Brain microvascular endothelial cell (primary cell): ENCODE results near the gene PRKCH.

Experiments used
- DNase-seq: peaks from one replicate; pipeline ENCODE4 v3.0.0-alpha.2; 2020
- H3K27ac ChIP-seq: fragments of 250-450 bp; sonication (Bioruptor Pico); 2 replicates; pipeline ENCODE4 v1.5.1; 2020; ENCODE audit warnings: mild to moderate bottlenecking, moderate library complexity
- H3K27me3 ChIP-seq: fragments of 250-450 bp; sonication (Bioruptor Pico); replicated peaks from 2 replicates; pipeline ENCODE4 v1.5.1; 2020; ENCODE audit warnings: mild to moderate bottlenecking
- H3K36me3 ChIP-seq: fragments of 250-450 bp; sonication (Bioruptor Pico); replicated peaks from 2 replicates; pipeline ENCODE4 v1.5.1; 2020; ENCODE audit warnings: mild to moderate bottlenecking
- H3K4me3 ChIP-seq: 2 replicates; pipeline ENCODE4 v1.5.1; 2011; ENCODE audit warnings: low read depth, mild to moderate bottlenecking, control low read depth, low read length, moderate library complexity
- in situ Hi-C: cut with HindIII; loops from 2 replicates; pipeline ENCODE4 v1.10.0; 2017; ENCODE audit warnings: low sequenced_read_pairs, low pct_ligation_motif_present
- TF ChIP-seq, protein P1 (sequence below): IDR thresholded peaks from 2 replicates; pipeline ENCODE4 v1.5.1; 2011; ENCODE audit warnings: low read depth, mild to moderate bottlenecking, moderate library complexity, low read length, control low read depth, inconsistent platforms; ENCODE audit errors: missing control alignments

The PRKCH gene

GRCh38 chr14:61321385-61322010 is at the start of gene PRKCH:
PRKCH (plus strand) TSS chr14:61321579; CDS start chr14:61322102, 523 bp downstream.
- no peaks in the 10 kb centered on the region for H3K36me3 ChIP-seq
- no peaks in the 10 kb centered on the region for H3K27me3 ChIP-seq
- peak; percentile 33 for DNase-seq
- TF ChIP-seq, protein P1, sequence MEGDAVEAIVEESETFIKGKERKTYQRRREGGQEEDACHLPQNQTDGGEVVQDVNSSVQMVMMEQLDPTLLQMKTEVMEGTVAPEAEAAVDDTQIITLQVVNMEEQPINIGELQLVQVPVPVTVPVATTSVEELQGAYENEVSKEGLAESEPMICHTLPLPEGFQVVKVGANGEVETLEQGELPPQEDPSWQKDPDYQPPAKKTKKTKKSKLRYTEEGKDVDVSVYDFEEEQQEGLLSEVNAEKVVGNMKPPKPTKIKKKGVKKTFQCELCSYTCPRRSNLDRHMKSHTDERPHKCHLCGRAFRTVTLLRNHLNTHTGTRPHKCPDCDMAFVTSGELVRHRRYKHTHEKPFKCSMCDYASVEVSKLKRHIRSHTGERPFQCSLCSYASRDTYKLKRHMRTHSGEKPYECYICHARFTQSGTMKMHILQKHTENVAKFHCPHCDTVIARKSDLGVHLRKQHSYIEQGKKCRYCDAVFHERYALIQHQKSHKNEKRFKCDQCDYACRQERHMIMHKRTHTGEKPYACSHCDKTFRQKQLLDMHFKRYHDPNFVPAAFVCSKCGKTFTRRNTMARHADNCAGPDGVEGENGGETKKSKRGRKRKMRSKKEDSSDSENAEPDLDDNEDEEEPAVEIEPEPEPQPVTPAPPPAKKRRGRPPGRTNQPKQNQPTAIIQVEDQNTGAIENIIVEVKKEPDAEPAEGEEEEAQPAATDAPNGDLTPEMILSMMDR: peak; percentile 21
- no peak within 1 kb of the TSS for H3K27ac ChIP-seq
- in situ Hi-C loops: no loop called here
- peak within 1 kb of the TSS; percentile 56 for H3K4me3 ChIP-seq

DNA sequence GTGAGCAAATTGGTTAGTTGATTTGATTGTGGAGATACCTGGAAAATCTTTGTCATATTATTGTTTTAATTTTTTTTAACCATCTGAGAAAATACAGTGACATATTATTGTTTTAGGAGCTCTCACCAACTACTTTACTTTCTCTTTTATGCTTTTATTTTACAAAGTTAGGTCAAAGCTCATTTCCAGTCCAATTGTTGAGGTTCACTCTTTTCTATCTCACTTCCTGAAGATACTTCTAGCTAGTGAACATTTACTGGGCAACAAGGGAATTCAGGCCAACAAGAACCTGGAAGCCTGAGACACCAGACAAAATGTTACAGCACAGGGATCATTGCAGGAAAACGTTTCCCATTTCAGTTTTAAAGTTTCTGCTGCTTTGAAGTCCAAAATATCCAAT is 44.1 kb upstream of the PRKCH start:
- Histone ChIP-seq H3K36me3 (no peaks in the 10 kb centered on the region), H3K4me3 (no peak overlapping the region), H3K27me3 (no peaks in the 10 kb centered on the region), H3K27ac (no peak overlapping the region)
- in situ Hi-C loops: no loop called here
- TF ChIP-seq, protein P1: no peak
- DNase-seq: no peak

GRCh38 chr14:61277784-61278183 is 43.6 kb upstream of the PRKCH start:
- TF ChIP-seq, protein P1: no peak
- Histone ChIP-seq H3K36me3 (no peaks in the 10 kb centered on the region), H3K27ac (no peak overlapping the region), H3K4me3 (no peak overlapping the region), H3K27me3 (no peaks in the 10 kb centered on the region)
- DNase-seq: no peak
- in situ Hi-C loops: no loop called here

- H3K4me3 ChIP-seq: no peak overlapping the region
- DNase-seq: no peak
- no peaks in the 10 kb centered on the region for H3K36me3 ChIP-seq
- H3K27me3 ChIP-seq: no peaks in the 10 kb centered on the region
- H3K27ac ChIP-seq: no peak overlapping the region
- TF ChIP-seq, protein P1: no peak
- in situ Hi-C loops: no loop called here
These were observed 42.3 kb upstream of the PRKCH start for GRCh38 chr14:61279082-61279481.

- DNase-seq: no peak
These were observed 41.3 kb upstream of the PRKCH start for GRCh38 chr14:61280092-61280525.

More at GRCh38 chr14:61280092-61280525, 41.3 kb upstream of the PRKCH start:
- TF ChIP-seq, protein P1: no peak
- Histone ChIP-seq H3K27me3 (no peaks in the 10 kb centered on the region), H3K36me3 (no peaks in the 10 kb centered on the region), H3K27ac (no peak overlapping the region), H3K4me3 (peak overlapping the region; percentile 51)
- in situ Hi-C loops: no loop called here
